MCF 10A (cell line): ENCODE data around the gene TNIK. TPM values are rescaled to one million over a fixed set of nuclear protein-coding genes. Genes with fewer than 3 reads are reported as not detected.

ENCODE experiments used
- BruUV-seq: library from RNA; stranded (reverse); fragments of 400-500 nt; replicated peaks from 2 replicates; lab custom pipeline; 2021; lab: Mats Ljungman, UMichigan
- CTCF ChIA-PET: fragments of 300-600 bp; sonication (Branson Sonifier 250); formaldehyde crosslinking; extraction: SDS; loops from one replicate; lab custom pipeline; 2021; ENCODE audit warnings: antibody characterized with exemption, inconsistent platforms; lab: Yijun Ruan, JAX
- POLR2A ChIA-PET: fragments of 300-600, 350-650 bp; sonication (Branson Sonifier 250); formaldehyde crosslinking; extraction: SDS; loops from one replicate; lab custom pipeline; 2020; ENCODE audit warnings: antibody characterized with exemption, inconsistent platforms; lab: Yijun Ruan, JAX
- DNase-seq: peaks from one replicate; pipeline ENCODE4 v3.0.0-alpha.2; 2018; ENCODE audit not compliant: unreplicated experiment
- H3K27ac Mint-ChIP-seq: one replicate; pipeline ENCODE4 v1.8.0; 2022; ENCODE audit warnings: mild to moderate bottlenecking, low read depth, mixed read lengths; ENCODE audit not compliant: unreplicated experiment
- H3K27me3 Mint-ChIP-seq: one replicate; pipeline ENCODE4 v1.8.0; 2022; ENCODE audit warnings: mixed read lengths; ENCODE audit not compliant: insufficient read depth, unreplicated experiment
- H3K36me3 Mint-ChIP-seq: one replicate; pipeline ENCODE4 v1.8.0; 2022; ENCODE audit warnings: mild to moderate bottlenecking, moderate library complexity, mixed read lengths; ENCODE audit not compliant: insufficient read depth, unreplicated experiment
- H3K4me1 Mint-ChIP-seq: one replicate; pipeline ENCODE4 v1.8.0; 2022; ENCODE audit warnings: mixed read lengths; ENCODE audit not compliant: insufficient read depth, unreplicated experiment
- H3K4me3 Mint-ChIP-seq: one replicate; pipeline ENCODE4 v1.8.0; 2022; ENCODE audit warnings: mild to moderate bottlenecking, moderate library complexity, mixed read lengths; ENCODE audit not compliant: unreplicated experiment
- H3K9me3 Mint-ChIP-seq: one replicate; pipeline ENCODE4 v1.8.0; 2022; ENCODE audit warnings: mixed read lengths; ENCODE audit not compliant: unreplicated experiment
- intact Hi-C: fragments of 100-400 bp; cut with micrococcal nuclease; formaldehyde crosslinking; loops from 2 replicates; pipeline ENCODE4 v1.14.1; 2022
- total RNA-seq: library from RNA; stranded (reverse); gene quantifications from 2 replicates; pipeline ENCODE4 v1.2.3, GENCODE V29; 2022
- TF ChIP-seq, protein P1 (sequence below): fragments of 200-600 bp; IDR thresholded peaks from one replicate; pipeline ENCODE4 v1.8.0; 2022; ENCODE audit warnings: antibody characterized with exemption, mild to moderate bottlenecking; ENCODE audit not compliant: unreplicated experiment

Gene TNIK
- total RNA-seq, 1 experiment from 2014 or later = 3.4 TPM

DNA sequence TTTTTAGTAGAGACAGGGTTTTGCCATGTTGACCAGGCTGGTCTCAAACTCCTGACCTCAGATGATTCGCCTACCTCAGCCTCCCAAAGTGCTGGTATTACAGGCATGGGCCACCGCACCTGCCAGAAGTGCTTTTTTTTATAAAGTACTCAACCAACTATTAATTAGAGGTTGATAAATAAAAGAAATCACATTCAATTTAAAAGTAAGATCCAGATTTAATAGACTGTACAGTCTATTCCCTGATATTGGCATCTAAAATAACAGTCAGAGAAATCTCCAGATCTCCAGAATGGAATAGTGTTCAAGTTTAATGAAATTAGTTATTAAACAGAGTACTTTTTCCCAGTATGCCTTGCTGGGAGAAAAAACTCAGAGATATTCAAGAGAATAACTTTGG, 290.8 kb downstream of the TNIK start:
- DNase-seq = no peak
- Mint-ChIP-seq H3K9me3 (no peaks in the 10 kb centered on the region), H3K4me3 (no peak overlapping the region), H3K27ac (no peak overlapping the region), H3K4me1 (peaks cover 10% of the 10 kb centered on the region), H3K36me3 (no peaks in the 10 kb centered on the region), H3K27me3 (no peaks in the 10 kb centered on the region)
- TF ChIP-seq, protein P1, sequence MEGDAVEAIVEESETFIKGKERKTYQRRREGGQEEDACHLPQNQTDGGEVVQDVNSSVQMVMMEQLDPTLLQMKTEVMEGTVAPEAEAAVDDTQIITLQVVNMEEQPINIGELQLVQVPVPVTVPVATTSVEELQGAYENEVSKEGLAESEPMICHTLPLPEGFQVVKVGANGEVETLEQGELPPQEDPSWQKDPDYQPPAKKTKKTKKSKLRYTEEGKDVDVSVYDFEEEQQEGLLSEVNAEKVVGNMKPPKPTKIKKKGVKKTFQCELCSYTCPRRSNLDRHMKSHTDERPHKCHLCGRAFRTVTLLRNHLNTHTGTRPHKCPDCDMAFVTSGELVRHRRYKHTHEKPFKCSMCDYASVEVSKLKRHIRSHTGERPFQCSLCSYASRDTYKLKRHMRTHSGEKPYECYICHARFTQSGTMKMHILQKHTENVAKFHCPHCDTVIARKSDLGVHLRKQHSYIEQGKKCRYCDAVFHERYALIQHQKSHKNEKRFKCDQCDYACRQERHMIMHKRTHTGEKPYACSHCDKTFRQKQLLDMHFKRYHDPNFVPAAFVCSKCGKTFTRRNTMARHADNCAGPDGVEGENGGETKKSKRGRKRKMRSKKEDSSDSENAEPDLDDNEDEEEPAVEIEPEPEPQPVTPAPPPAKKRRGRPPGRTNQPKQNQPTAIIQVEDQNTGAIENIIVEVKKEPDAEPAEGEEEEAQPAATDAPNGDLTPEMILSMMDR = no peak
- intact Hi-C loops = loop anchor here (5.0 kb wide), 1 partner anchor 207 kb away; no protein-coding TSS in a partner anchor
- CTCF ChIA-PET = interaction anchor here (0.6 kb wide), 1 partner anchor 17 kb away, joined by 3 read pairs; no protein-coding TSS in a partner anchor
- BruUV-seq = no TSS peak
- POLR2A ChIA-PET = no interaction called here

GRCh38 chr3:171168551-171168950, 291.7 kb downstream of the TNIK start:
- intact Hi-C loops = loop anchor here (1.0 to 5.0 kb wide), 2 partner anchors 118 to 206 kb away; no protein-coding TSS in a partner anchor
- H3K4me3 Mint-ChIP-seq = no peak overlapping the region
- BruUV-seq = no TSS peak
- ChIA-PET POLR2A (no interaction called here), CTCF (interaction anchor here (0.6 to 1.8 kb wide), 9 partner anchors 13 to 671 kb away, joined by 3 to 7 read pairs (median 3); no protein-coding TSS in a partner anchor)
- no peaks in the 10 kb centered on the region for H3K27me3 Mint-ChIP-seq
- no peak overlapping the region for H3K27ac Mint-ChIP-seq
- H3K36me3 Mint-ChIP-seq = no peaks in the 10 kb centered on the region
- H3K9me3 Mint-ChIP-seq = no peaks in the 10 kb centered on the region
- TF ChIP-seq, protein P1 = no peak
- no peak for DNase-seq
- H3K4me1 Mint-ChIP-seq = peaks cover 10% of the 10 kb centered on the region

DNA sequence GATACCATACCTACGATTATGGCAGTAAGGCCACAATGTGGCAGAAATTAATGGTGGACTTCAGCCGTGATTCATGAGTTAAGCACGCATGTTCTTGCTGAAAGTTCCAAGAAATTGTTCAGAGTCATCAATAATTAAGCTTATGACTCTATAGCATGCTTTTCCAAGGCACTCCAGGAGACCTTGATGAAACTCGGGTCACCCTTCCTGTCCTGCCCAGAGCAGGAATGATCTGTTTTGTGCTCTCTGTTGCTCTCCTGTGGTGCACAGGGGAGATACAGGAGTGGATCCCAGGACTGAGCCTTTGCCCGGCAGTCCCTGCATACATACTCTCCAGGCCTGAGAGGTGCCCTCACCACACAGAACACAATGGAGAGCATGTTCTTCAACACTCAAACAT, 292.1 kb downstream of the TNIK start:
- no peak overlapping the region for H3K27ac Mint-ChIP-seq
- intact Hi-C loops = loop anchor here (1.0 to 5.0 kb wide), 2 partner anchors 118 to 206 kb away; no protein-coding TSS in a partner anchor

DNA sequence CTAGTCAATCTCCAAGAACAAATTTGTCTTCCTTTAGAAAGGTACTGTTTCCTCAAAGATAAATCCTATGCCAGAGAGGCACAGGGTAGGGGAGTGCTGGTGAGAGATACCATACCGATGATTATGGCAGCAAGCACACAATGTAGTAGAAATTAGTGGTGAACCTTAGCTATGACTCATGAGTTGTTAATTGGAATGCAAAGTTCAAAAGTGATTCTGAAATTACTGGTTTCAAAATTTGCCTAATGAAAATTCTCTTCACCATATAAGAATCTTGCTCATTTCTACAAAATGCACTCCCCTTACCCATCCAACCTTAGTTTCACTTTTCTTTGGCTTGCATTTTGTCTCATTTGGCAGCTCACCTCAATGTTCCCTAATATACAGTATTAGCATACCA, 294.2 kb downstream of the TNIK start:
- Mint-ChIP-seq H3K4me3 (no peak overlapping the region), H3K9me3 (no peaks in the 10 kb centered on the region), H3K4me1 (peaks cover 10% of the 10 kb centered on the region), H3K36me3 (no peaks in the 10 kb centered on the region), H3K27me3 (no peaks in the 10 kb centered on the region), H3K27ac (no peak overlapping the region)
- CTCF ChIA-PET = interaction anchor here (0.6 to 0.7 kb wide), 2 partner anchors 400 to 596 kb away, joined by 3 to 4 read pairs; no protein-coding TSS in a partner anchor
- no TSS peak for BruUV-seq
- no peak for DNase-seq
- TF ChIP-seq, protein P1 = no peak
- intact Hi-C loops = loop anchor here (5.0 kb wide), 1 partner anchor 204 kb away; no protein-coding TSS in a partner anchor
- POLR2A ChIA-PET = interaction anchor here (0.6 kb wide), 1 partner anchor 103 kb away, joined by 3 read pairs; no protein-coding TSS in a partner anchor

More for the DNA sequence above, 292.1 kb downstream of the TNIK start:
- TF ChIP-seq, protein P1 = peak; percentile 34
- no peaks in the 10 kb centered on the region for H3K36me3 Mint-ChIP-seq
- H3K4me3 Mint-ChIP-seq = no peak overlapping the region
- peaks cover 10% of the 10 kb centered on the region for H3K4me1 Mint-ChIP-seq
- no peaks in the 10 kb centered on the region for H3K9me3 Mint-ChIP-seq
- CTCF ChIA-PET = interaction anchor here (0.6 to 1.8 kb wide), 8 partner anchors 17 to 671 kb away, joined by 3 to 7 read pairs (median 4); no protein-coding TSS in a partner anchor
- no TSS peak for BruUV-seq
- POLR2A ChIA-PET = no interaction called here
- H3K27me3 Mint-ChIP-seq = no peaks in the 10 kb centered on the region
- DNase-seq = peak; percentile 51
